Ascending aorta (tissue), 2 donors: ENCODE data around the gene GPRC5B. TPM values are rescaled to one million over a fixed set of nuclear protein-coding genes. Genes with fewer than 3 reads are reported as not detected.

Experiments used
- DNase-seq, 2 donors: peaks; one replicate each; pipeline ENCODE4 v3.0.0-alpha.2; 2019; ENCODE audit warnings: low spot score in 2 of 2
- H3K27ac ChIP-seq, 2 donors: fragments of 200-600 bp; sonication (generic); one replicate each; pipeline ENCODE4 v1.5.1; 2016 to 2017; ENCODE audit warnings: mild to moderate bottlenecking in 1 of 2
- H3K27me3 ChIP-seq: fragments of 200-600 bp; sonication (generic); one replicate; pipeline ENCODE4 v1.5.1; 2017
- H3K36me3 ChIP-seq, 2 donors: fragments of 200-600 bp; sonication (generic); one replicate each; pipeline ENCODE4 v1.5.1; 2016
- H3K4me1 ChIP-seq, 2 donors: fragments of 200-600 bp; sonication (generic); one replicate each; pipeline ENCODE4 v1.5.1; 2016 to 2017; ENCODE audit warnings: mild to moderate bottlenecking in 1 of 2
- H3K4me3 ChIP-seq, 2 donors: fragments of 200-600 bp; sonication (generic); one replicate each; pipeline ENCODE4 v1.5.1; 2016 to 2017; ENCODE audit warnings: mild to moderate bottlenecking in 1 of 2
- H3K9me3 ChIP-seq, 2 donors: fragments of 200-600 bp; sonication (generic); one replicate each; pipeline ENCODE4 v1.5.1; 2016
- CTCF ChIP-seq, 3 experiments: fragments of 200-600 bp in 2 of 3; fragments of 450-650 bp in 1 of 3; sonication (generic) in 2 of 3; IDR thresholded peaks; one replicate each; pipeline ENCODE4 v1.5.1; 2016 to 2019; ENCODE audit warnings: antibody characterized with exemption in 3 of 3, mild to moderate bottlenecking in 1 of 3, moderate library complexity in 1 of 3
- intact Hi-C: fragments of 100-400 bp; cut with DNase I; formaldehyde crosslinking; loops from one replicate; pipeline ENCODE4 v1.15.1; 2023
- total RNA-seq: library from RNA; depleted of rRNA; stranded (reverse); fragments of >200 nt; gene quantifications from one replicate; pipeline ENCODE4 v1.1.0, GENCODE V29; 2016

The GPRC5B gene
- total RNA-seq, 1 donor from 2014 or later = 15.6 TPM

GRCh38 chr16:19823322-19823721, 61.3 kb downstream of the GPRC5B start:
- intact Hi-C loops = no loop called here
- H3K9me3 ChIP-seq = no peaks in the 10 kb centered on the region

GRCh38 chr16:19822533-19822932, 62.1 kb downstream of the GPRC5B start:
- Histone ChIP-seq H3K9me3 (no peaks in the 10 kb centered on the region), H3K4me3 (no peak overlapping the region), H3K27ac (no peak overlapping the region), H3K4me1 (no peaks in the 10 kb centered on the region), H3K27me3 (no peaks in the 10 kb centered on the region), H3K36me3 (no peaks in the 10 kb centered on the region)
- intact Hi-C loops = no loop called here
- DNase-seq = no peak
- TF ChIP-seq CTCF (IDR thresholded peaks at IDR 0.05) = no peak

More at GRCh38 chr16:19823322-19823721, 61.3 kb downstream of the GPRC5B start:
- Histone ChIP-seq H3K36me3 (no peaks in the 10 kb centered on the region), H3K27ac (no peak overlapping the region), H3K4me1 (no peaks in the 10 kb centered on the region), H3K4me3 (no peak overlapping the region), H3K27me3 (no peaks in the 10 kb centered on the region)
- no peak for DNase-seq
- TF ChIP-seq CTCF (IDR thresholded peaks at IDR 0.05) = no peak

GRCh38 chr16:19817875-19818274, 66.8 kb downstream of the GPRC5B start:
- Histone ChIP-seq H3K27ac (no peak overlapping the region), H3K36me3 (no peaks in the 10 kb centered on the region), H3K4me1 (no peaks in the 10 kb centered on the region), H3K27me3 (no peaks in the 10 kb centered on the region), H3K9me3 (no peaks in the 10 kb centered on the region), H3K4me3 (no peak overlapping the region)
- no peak for TF ChIP-seq CTCF (IDR thresholded peaks at IDR 0.05)
- intact Hi-C loops = no loop called here
- no peak for DNase-seq

- H3K27ac ChIP-seq = no peak overlapping the region
- no peak overlapping the region for H3K4me3 ChIP-seq
- no peaks in the 10 kb centered on the region for H3K27me3 ChIP-seq
- no peak for DNase-seq
- no peak for TF ChIP-seq CTCF (IDR thresholded peaks at IDR 0.05)
- H3K9me3 ChIP-seq = no peaks in the 10 kb centered on the region
- H3K36me3 ChIP-seq = no peaks in the 10 kb centered on the region
- intact Hi-C loops = no loop called here
- no peaks in the 10 kb centered on the region for H3K4me1 ChIP-seq
Observed at GRCh38 chr16:19817122-19817521, 67.5 kb downstream of the GPRC5B start.

- no peak overlapping the region for H3K27ac ChIP-seq
- H3K27me3 ChIP-seq = no peaks in the 10 kb centered on the region
- no peaks in the 10 kb centered on the region for H3K9me3 ChIP-seq
- no peak overlapping the region for H3K4me3 ChIP-seq
- no peaks in the 10 kb centered on the region for H3K4me1 ChIP-seq
- no peak for TF ChIP-seq CTCF (IDR thresholded peaks at IDR 0.05)
- no peaks in the 10 kb centered on the region for H3K36me3 ChIP-seq
- no peak for DNase-seq
- intact Hi-C loops = no loop called here
Observed at GRCh38 chr16:19815418-19815817, 69.2 kb downstream of the GPRC5B start.

GRCh38 chr16:19812986-19813385, 71.7 kb downstream of the GPRC5B start:
- H3K9me3 ChIP-seq = no peaks in the 10 kb centered on the region
- no peak overlapping the region for H3K4me3 ChIP-seq
- no peak for TF ChIP-seq CTCF (IDR thresholded peaks at IDR 0.05)
- H3K27me3 ChIP-seq = no peaks in the 10 kb centered on the region
- DNase-seq = no peak
- intact Hi-C loops = no loop called here
- no peaks in the 10 kb centered on the region for H3K36me3 ChIP-seq
- no peak overlapping the region for H3K27ac ChIP-seq
- peaks cover 0 to 6% of the 10 kb centered on the region in 2 donors for H3K4me1 ChIP-seq
